Ammon's horn (tissue), 1 donor: Measurements from ENCODE around the gene CCL4L2.
"Not testable (repeated sequence)": the region's sequence is repeated elsewhere in the genome, so short reads cannot be mapped to it uniquely, and the experiment has no call there.

Experiments used
- DNase-seq: peaks from one replicate; pipeline ENCODE4 v3.0.0-alpha.2; 2016; ENCODE audit warnings: low spot score

CCL4L2 gene

GRCh38 chr17:36221581-36222100, 10.8 kb downstream of the CCL4L2 start:
- not testable (repeated sequence) for DNase-seq

GRCh38 chr17:36222967-36223366, 12.1 kb downstream of the CCL4L2 start:
- DNase-seq = not testable (repeated sequence)

DNA sequence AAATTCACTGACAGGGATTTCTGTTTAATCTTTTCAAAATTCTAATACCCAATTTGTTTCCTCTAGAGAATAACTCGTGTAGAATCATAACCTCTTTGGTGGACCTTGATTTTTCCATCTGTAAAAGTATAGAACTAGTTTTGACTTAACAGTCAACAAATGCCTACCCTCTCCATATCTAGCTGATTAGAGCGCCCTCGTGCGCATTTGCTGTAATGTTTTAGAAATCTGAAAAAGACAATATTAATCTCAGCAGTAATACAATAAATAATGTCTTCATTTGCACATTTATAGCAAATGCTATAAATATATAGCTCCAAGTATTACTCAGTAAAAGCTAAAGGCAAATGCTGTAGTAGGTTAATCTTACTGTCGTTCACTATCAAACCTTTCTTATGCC, 18.8 kb downstream of the CCL4L2 start:
- DNase-seq = not testable (repeated sequence)

DNA sequence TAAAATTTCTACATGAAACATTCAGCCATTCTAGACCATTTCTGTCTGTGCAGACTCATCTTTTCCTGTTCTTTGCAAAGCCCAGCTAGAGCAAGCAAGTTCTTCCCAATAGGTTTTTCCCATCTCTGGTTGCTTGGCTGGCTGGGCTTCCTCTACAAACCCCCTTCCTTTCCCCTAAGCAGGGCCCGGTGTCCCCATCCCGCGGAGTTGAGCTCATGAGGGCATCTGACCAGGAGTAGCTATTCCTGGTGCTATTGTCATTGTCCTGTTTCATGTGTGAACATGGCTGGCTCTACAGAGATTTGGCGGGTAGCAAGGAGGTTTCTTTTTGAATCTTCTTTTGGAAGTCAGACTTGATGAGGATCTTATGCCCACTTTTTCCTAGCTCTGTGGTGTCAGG, 31.2 kb downstream of the CCL4L2 start:
- DNase-seq = not testable (repeated sequence)
